ENCODE data around the gene ASXL1. TPM values are rescaled to one million over a fixed set of nuclear protein-coding genes. Genes with fewer than 3 reads are reported as not detected.

The ASXL1 gene
- 31.2 and 45.8 TPM in 2 replicates for total RNA-seq

DNA sequence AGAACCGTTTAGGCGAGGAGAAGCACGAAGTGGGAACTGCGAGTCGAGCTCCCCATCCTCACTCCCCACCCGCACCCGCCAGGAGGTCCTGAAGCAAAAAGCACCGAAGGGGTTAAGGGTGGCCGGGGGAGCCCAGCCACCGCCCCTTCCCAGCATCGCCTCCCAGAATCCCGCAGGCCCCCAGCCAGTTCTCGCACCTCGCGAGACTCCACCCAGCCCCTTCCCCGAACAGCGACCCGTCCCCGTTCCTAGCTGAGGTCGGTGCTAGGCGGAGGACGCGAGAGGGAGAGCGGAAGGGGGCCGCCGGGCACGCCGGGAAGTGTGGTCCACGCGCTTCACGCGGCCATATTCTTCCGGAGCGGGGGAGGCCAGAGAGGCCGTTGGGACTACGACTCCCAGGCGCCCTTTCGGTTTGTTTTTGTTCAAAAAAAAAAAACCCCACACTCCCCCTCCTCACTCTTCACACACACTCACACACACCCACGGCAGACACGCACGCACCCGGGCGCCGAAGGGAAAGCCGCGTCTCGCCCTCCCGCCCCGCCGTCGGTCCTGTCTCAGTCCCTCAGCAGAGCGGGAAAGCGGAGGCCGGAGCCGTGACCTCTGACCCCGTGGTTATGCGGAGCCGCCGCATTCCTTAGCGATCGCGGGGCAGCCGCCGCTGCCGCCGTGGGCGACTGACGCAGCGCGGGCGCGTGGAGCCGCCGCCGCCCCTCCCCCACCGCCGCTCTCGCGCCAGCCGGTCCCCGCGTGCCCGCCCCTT, at the start of gene ASXL1:
TSS of gene ASXL1 (plus strand) at position 463 of the 763 bp plus-strand sequence. CDS start 445 bp downstream, outside the sequence.

Other genes starting within 250 kb of the ASXL1 start
- 19.3 and 30.1 TPM in 2 replicates for gene TM9SF4, start 248.6 kb upstream of the ASXL1 start, total RNA-seq
- gene PLAGL2, start 150.6 kb upstream of the ASXL1 start, total RNA-seq = 1.7 and 2.9 TPM in 2 replicates
- 24.5 and 27.1 TPM in 2 replicates for gene POFUT1, start 150.5 kb upstream of the ASXL1 start, total RNA-seq
- gene KIF3B, start 80.7 kb upstream of the ASXL1 start, total RNA-seq = 28.6 and 29.3 TPM in 2 replicates
- 12.5 and 14.8 TPM in 2 replicates for gene NOL4L, start 227.0 kb downstream of the ASXL1 start, total RNA-seq

Data from endothelial cell of coronary artery (primary cell).